BLaER1 treated with 17β-estradiol and CSF1 and Interleukin-3, amounts not matched to agents 10 nM and 100 nM (cell line): Measurements from ENCODE around the gene ELOVL5.

Experiments
- H3K27ac ChIP-seq, 11 experiments: shearing (Covaris generic); formaldehyde crosslinking; 2 replicates each; pipeline ENCODE4 v1.8.1; 2022
- H3K27me3 ChIP-seq, 11 experiments: shearing (Covaris generic); formaldehyde crosslinking; 2 replicates each; pipeline ENCODE4 v1.8.1; 2022
- H3K36me3 ChIP-seq, 11 experiments: shearing (Covaris generic); formaldehyde crosslinking; 2 replicates each; pipeline ENCODE4 v1.8.1; 2022
- H3K4me1 ChIP-seq, 10 experiments: shearing (Covaris generic); formaldehyde crosslinking; 2 replicates each; pipeline ENCODE4 v1.8.1; 2022
- H3K4me2 ChIP-seq, 11 experiments: shearing (Covaris generic); formaldehyde crosslinking; 2 replicates each; pipeline ENCODE4 v1.8.1; 2022
- H3K4me3 ChIP-seq, 10 experiments: shearing (Covaris generic); formaldehyde crosslinking; 2 replicates each; pipeline ENCODE4 v1.8.1; 2022
- H3K9ac ChIP-seq, 11 experiments: shearing (Covaris generic); formaldehyde crosslinking; 2 replicates each; pipeline ENCODE4 v1.8.1; 2022
- H3K9me3 ChIP-seq, 11 experiments: shearing (Covaris generic); formaldehyde crosslinking; replicated peaks in 1 of 11; 2 replicates each; pipeline ENCODE4 v1.8.1; 2022
- H4K20me1 ChIP-seq, 11 experiments: shearing (Covaris generic); formaldehyde crosslinking; 2 replicates each; pipeline ENCODE4 v1.8.1; 2022
- Cebpa-rat ChIP-seq, 11 experiments: shearing (Covaris generic); IDR thresholded peaks; 2 replicates each; pipeline ENCODE4 v1.8.1; 2022

Gene ELOVL5

GRCh38 chr6:53279293-53279692 is 69.5 kb downstream of the ELOVL5 start:
- no peak overlapping the region for H3K27ac ChIP-seq
- no peaks in the 10 kb centered on the region for H3K27me3 ChIP-seq
- H3K4me1 ChIP-seq = peaks cover 44 to 100% (median 96%) of the 10 kb centered on the region in 10 experiments
- peaks cover 23 to 68% (median 53%) of the 10 kb centered on the region in 11 experiments; a peak in 21 of 22 replicates for H3K36me3 ChIP-seq
- H3K9ac ChIP-seq = no peak overlapping the region
- H3K9me3 ChIP-seq = no peaks in the 10 kb centered on the region
- H3K4me3 ChIP-seq = no peak overlapping the region
- peak overlapping the region in 10 of 11 experiments; percentile 3 to 80 (median 70); a peak in 15 of 22 replicates for H3K4me2 ChIP-seq
- H4K20me1 ChIP-seq = peaks cover 0 to 73% (median 35%) of the 10 kb centered on the region in 11 experiments; a peak in 14 of 22 replicates
- TF ChIP-seq Cebpa-rat (IDR thresholded peaks at IDR 0.05) = no peak

GRCh38 chr6:53273370-53273769 is 75.4 kb downstream of the ELOVL5 start:
- peaks cover 75 to 97% (median 85%) of the 10 kb centered on the region in 11 experiments for H3K36me3 ChIP-seq
- peak overlapping the region in 3 of 11 experiments; percentile 65 to 79 (median 76); a peak in 3 of 22 replicates for H3K4me2 ChIP-seq
- no peak overlapping the region for H3K4me3 ChIP-seq
- H4K20me1 ChIP-seq = peaks cover 0 to 48% (median 17%) of the 10 kb centered on the region in 11 experiments; a peak in 12 of 22 replicates
- H3K9me3 ChIP-seq = no peaks in the 10 kb centered on the region
- H3K4me1 ChIP-seq = peaks cover 9 to 56% (median 41%) of the 10 kb centered on the region in 10 experiments
- no peak for TF ChIP-seq Cebpa-rat (IDR thresholded peaks at IDR 0.05)
- H3K27me3 ChIP-seq = no peaks in the 10 kb centered on the region
- H3K9ac ChIP-seq = no peak overlapping the region
- H3K27ac ChIP-seq = no peak overlapping the region

GRCh38 chr6:53269827-53270226 is 78.9 kb downstream of the ELOVL5 start:
- Histone ChIP-seq H3K4me1 (peaks cover 11 to 40% (median 26%) of the 10 kb centered on the region in 10 experiments), H3K9me3 (no peaks in the 10 kb centered on the region), H3K27me3 (no peaks in the 10 kb centered on the region), H3K27ac (no peak overlapping the region), H3K9ac (no peak overlapping the region), H4K20me1 (peaks cover 0 to 15% (median 0%) of the 10 kb centered on the region in 11 experiments; a peak in 3 of 22 replicates), H3K4me3 (no peak overlapping the region), H3K4me2 (no peak overlapping the region), H3K36me3 (peaks cover 84 to 100% (median 95%) of the 10 kb centered on the region in 11 experiments)
- TF ChIP-seq Cebpa-rat (IDR thresholded peaks at IDR 0.05) = no peak

GRCh38 chr6:53268858-53269608 is 79.7 kb downstream of the ELOVL5 start:
- no peaks in the 10 kb centered on the region for H3K9me3 ChIP-seq
- peaks cover 17 to 40% (median 25%) of the 10 kb centered on the region in 10 experiments for H3K4me1 ChIP-seq
- H4K20me1 ChIP-seq = peaks cover 0 to 12% (median 0%) of the 10 kb centered on the region in 11 experiments; a peak in 3 of 22 replicates
- H3K9ac ChIP-seq = no peak overlapping the region
- H3K4me2 ChIP-seq = no peak overlapping the region
- H3K4me3 ChIP-seq = no peak overlapping the region
- H3K27ac ChIP-seq = no peak overlapping the region
- TF ChIP-seq Cebpa-rat (IDR thresholded peaks at IDR 0.05) = no peak
- H3K36me3 ChIP-seq = peaks cover 80 to 100% (median 95%) of the 10 kb centered on the region in 11 experiments
- no peaks in the 10 kb centered on the region for H3K27me3 ChIP-seq

- no peaks in the 10 kb centered on the region for H3K9me3 ChIP-seq
- H3K36me3 ChIP-seq = peaks cover 71 to 100% (median 95%) of the 10 kb centered on the region in 11 experiments
- no peak overlapping the region for H3K4me3 ChIP-seq
- H3K4me1 ChIP-seq = peaks cover 17 to 33% (median 24%) of the 10 kb centered on the region in 10 experiments
- H3K27me3 ChIP-seq = no peaks in the 10 kb centered on the region
- H4K20me1 ChIP-seq = no peaks in the 10 kb centered on the region; a peak in 1 of 22 replicates
- H3K4me2 ChIP-seq = peak overlapping the region in 7 of 11 experiments; percentile 34 to 58 (median 47); a peak in 6 of 22 replicates
- H3K9ac ChIP-seq = no peak overlapping the region
- no peak for TF ChIP-seq Cebpa-rat (IDR thresholded peaks at IDR 0.05)
- H3K27ac ChIP-seq = no peak overlapping the region
Observed at GRCh38 chr6:53266553-53267090, 82.1 kb downstream of the ELOVL5 start.

GRCh38 chr6:53264915-53265607 is 83.7 kb downstream of the ELOVL5 start:
- H3K27ac ChIP-seq = peak overlapping the region in 1 of 11 experiments; percentile 0; a peak in 1 of 22 replicates
- H4K20me1 ChIP-seq = no peaks in the 10 kb centered on the region; a peak in 1 of 22 replicates
- peaks cover 0 to 12% (median 0%) of the 10 kb centered on the region in 11 experiments; a peak in 7 of 22 replicates for H3K9me3 ChIP-seq
- H3K36me3 ChIP-seq = peaks cover 71 to 100% (median 95%) of the 10 kb centered on the region in 11 experiments
- no peak overlapping the region for H3K4me3 ChIP-seq
- TF ChIP-seq Cebpa-rat (IDR thresholded peaks at IDR 0.05) = no peak
- peaks cover 17 to 33% (median 24%) of the 10 kb centered on the region in 10 experiments for H3K4me1 ChIP-seq
- no peaks in the 10 kb centered on the region for H3K27me3 ChIP-seq
- peak overlapping the region; percentile 24 to 58 (median 45) for H3K4me2 ChIP-seq
- no peak overlapping the region for H3K9ac ChIP-seq

- H3K36me3 ChIP-seq = peaks cover 71 to 100% (median 95%) of the 10 kb centered on the region in 11 experiments
Observed at GRCh38 chr6:53264337-53264736, 84.4 kb downstream of the ELOVL5 start.

GRCh38 chr6:53263917-53264316 is 84.8 kb downstream of the ELOVL5 start:
- Histone ChIP-seq H3K4me3 (no peak overlapping the region), H3K36me3 (peaks cover 71 to 100% (median 95%) of the 10 kb centered on the region in 11 experiments), H3K27ac (peak overlapping the region in 1 of 11 experiments; percentile 4; a peak in 1 of 22 replicates), H3K9ac (no peak overlapping the region), H3K4me1 (peaks cover 17 to 33% (median 27%) of the 10 kb centered on the region in 10 experiments), H4K20me1 (no peaks in the 10 kb centered on the region; a peak in 1 of 22 replicates), H3K4me2 (no peak overlapping the region; a peak in 2 of 22 replicates), H3K27me3 (no peaks in the 10 kb centered on the region), H3K9me3 (peaks cover 0 to 24% (median 7%) of the 10 kb centered on the region in 11 experiments; a peak in 10 of 22 replicates)
- no peak for TF ChIP-seq Cebpa-rat (IDR thresholded peaks at IDR 0.05)

More at GRCh38 chr6:53264337-53264736, 84.4 kb downstream of the ELOVL5 start:
- Histone ChIP-seq H3K4me1 (peaks cover 17 to 33% (median 24%) of the 10 kb centered on the region in 10 experiments), H3K27me3 (no peaks in the 10 kb centered on the region), H3K27ac (peak overlapping the region in 1 of 11 experiments; percentile 4; a peak in 2 of 22 replicates), H3K4me3 (no peak overlapping the region), H4K20me1 (no peaks in the 10 kb centered on the region; a peak in 1 of 22 replicates), H3K4me2 (peak overlapping the region in 4 of 11 experiments; percentile 34 to 57 (median 44); a peak in 7 of 22 replicates), H3K9ac (no peak overlapping the region), H3K9me3 (peaks cover 0 to 20% (median 5%) of the 10 kb centered on the region in 11 experiments; a peak in 10 of 22 replicates)
- TF ChIP-seq Cebpa-rat (IDR thresholded peaks at IDR 0.05) = no peak
